HG03558 (cell line): ENCODE data around the gene CNIH3.

Experiments
- ATAC-seq: cut with Tn5 transposase; IDR thresholded peaks from one replicate; pipeline ENCODE4 v1.9.1; 2021; ENCODE audit warnings: moderate number of reproducible peaks; ENCODE audit not compliant: unreplicated experiment; ENCODE audit errors: extremely low read depth

The CNIH3 gene

GRCh38 chr1:224737353-224737727 lies 121.2 kb downstream of the CNIH3 start:
- no peak for ATAC-seq

- ATAC-seq = no peak
Measured at GRCh38 chr1:224739303-224739996, 123.3 kb downstream of the CNIH3 start.

- ATAC-seq = peak; percentile 80
Measured at GRCh38 chr1:224739997-224740684, 124.0 kb downstream of the CNIH3 start.

- ATAC-seq = no peak
Measured at GRCh38 chr1:224740685-224741052, 124.6 kb downstream of the CNIH3 start.

GRCh38 chr1:224742349-224742748 lies 126.2 kb downstream of the CNIH3 start:
- ATAC-seq = no peak

- ATAC-seq = no peak
Measured at GRCh38 chr1:224743608-224744164, 127.6 kb downstream of the CNIH3 start.

GRCh38 chr1:224744521-224744920 lies 128.4 kb downstream of the CNIH3 start:
- ATAC-seq = no peak

GRCh38 chr1:224745394-224745793 lies 129.3 kb downstream of the CNIH3 start:
- no peak for ATAC-seq

- ATAC-seq = peak; percentile 47
Measured at GRCh38 chr1:224745924-224746323, 129.8 kb downstream of the CNIH3 start.

GRCh38 chr1:224747578-224747977 lies 131.5 kb downstream of the CNIH3 start:
- no peak for ATAC-seq

GRCh38 chr1:224749916-224750315 lies 133.8 kb downstream of the CNIH3 start:
- ATAC-seq = no peak

- no peak for ATAC-seq
Measured at GRCh38 chr1:224751624-224752311, 135.7 kb downstream of the CNIH3 start.

GRCh38 chr1:224753491-224753890 lies 137.4 kb downstream of the CNIH3 start:
- no peak for ATAC-seq

- no peak for ATAC-seq
Measured at GRCh38 chr1:224755586-224755985, 139.5 kb downstream of the CNIH3 start.

- no peak for ATAC-seq
Measured at GRCh38 chr1:224757508-224757907, 141.4 kb downstream of the CNIH3 start.

GRCh38 chr1:224759135-224759534 lies 143.0 kb downstream of the CNIH3 start:
- ATAC-seq = no peak

- no peak for ATAC-seq
Measured at GRCh38 chr1:224759681-224760091, 143.6 kb downstream of the CNIH3 start.

GRCh38 chr1:224760163-224760562 lies 144.0 kb downstream of the CNIH3 start:
- ATAC-seq = no peak

- no peak for ATAC-seq
Measured at GRCh38 chr1:224761245-224761644, 145.1 kb downstream of the CNIH3 start.

GRCh38 chr1:224762046-224762445 lies 145.9 kb downstream of the CNIH3 start:
- no peak for ATAC-seq

GRCh38 chr1:224762701-224763100 lies 146.6 kb downstream of the CNIH3 start:
- ATAC-seq = no peak
